ENCODE data around the gene MUC6. TPM values are rescaled to one million over a fixed set of nuclear protein-coding genes. Genes with fewer than 3 reads are reported as not detected.

MUC6 gene
- total and polyA plus RNA-seq, 9 of the 15 experiments (the other 6 are each of a cell fraction or from before 2014, with no cell fraction given), result not detected

GRCh38 chr11:1084561-1085439, 48.3 kb upstream of the MUC6 start:
- POLR2A ChIA-PET, result interaction anchor here (0.6 kb wide), 1 partner anchor 56 kb away, joined by 3 read pairs; no protein-coding TSS in a partner anchor
- DNase-seq (ENCODE audit: extremely low read depth in 1 of 4, low spot score in 3 of 4), result peak in 3 of 4 experiments; percentile 23 to 39 (median 35)
- Histone ChIP-seq H3K79me2 (ENCODE audit: control insufficient read depth, insufficient read depth, low read length) (no peaks in the 10 kb centered on the region), H3K27me3 (ENCODE audit: control insufficient read depth in 2 of 2, insufficient read depth in 2 of 2, low read length in 2 of 2) (peaks cover 8 to 43% of the 10 kb centered on the region in 2 experiments; a peak in 4 of 5 replicates), H3K9ac (ENCODE audit: insufficient read depth in 1 of 2, low read depth in 2 of 2, low read length in 2 of 2) (no peak overlapping the region), H3K9me3 (replicated peaks; ENCODE audit: control insufficient read depth, insufficient read depth, low read depth, low read length) (no peaks in the 10 kb centered on the region), H3K9me1 (ENCODE audit: control insufficient read depth, insufficient read depth, low read length) (no peaks in the 10 kb centered on the region), H3K4me3 (no peak overlapping the region), H3K4me2 (ENCODE audit: insufficient read depth, low read length) (no peak overlapping the region), H3K4me1 (replicated peaks in 1 of 2; ENCODE audit: control insufficient read depth in 2 of 2, insufficient read depth in 2 of 2, low read length in 2 of 2) (peaks cover 0 to 37% of the 10 kb centered on the region in 2 experiments; a peak in 2 of 5 replicates), H4K20me1 (replicated peaks; ENCODE audit: control insufficient read depth, insufficient read depth, low read length) (no peaks in the 10 kb centered on the region), H2AFZ (ENCODE audit: low read depth, low read length) (no peak overlapping the region), H3K27ac (ENCODE audit: extremely low read depth, low read depth, low read length) (no peak overlapping the region), H3K36me3 (ENCODE audit: control insufficient read depth, insufficient read depth, low read length) (no peaks in the 10 kb centered on the region)
- in situ Hi-C loops (cut with MboI) (no loop called here), intact Hi-C loops (cut with micrococcal nuclease) (no loop called here)
- CTCF ChIA-PET (ENCODE audit: low intra/inter-chr PET ratio), result no interaction called here
- no TSS peak for BruUV-seq (replicated peaks)
- ATAC-seq, result peak; percentile 59
- TF ChIP-seq NRF1 (conservative IDR thresholded peaks at IDR 0.05 in 1 of 2, IDR thresholded peaks at IDR 0.05 in 1 of 2) (peak in 1 of 2 experiments; percentile 10; a peak in 2 of 4 replicates), MAX (CRISPR knock-in tag; IDR thresholded peaks at IDR 0.05) (peak; percentile 63), E2F6 (IDR thresholded peaks at IDR 0.05; ENCODE audit: borderline replicate concordance in 1 of 2, extremely low read depth in 1 of 2, insufficient read depth in 1 of 2, insufficient read length in 1 of 2, low read depth in 1 of 2, low read length in 1 of 2, poor library complexity in 1 of 2, severe bottlenecking in 1 of 2) (peak in 1 of 2 experiments; percentile 50), HMGN3 (IDR thresholded peaks at IDR 0.05; ENCODE audit: borderline replicate concordance, extremely low read depth, insufficient read length, low read depth, low read length) (peak; percentile 32), POLR2G (IDR thresholded peaks at IDR 0.05; ENCODE audit: low read depth, low read length) (no peak), EGR1 (conservative IDR thresholded peaks at IDR 0.05) (peak; percentile 37; the same call in 1 of the 2 replicates)
- no peak for FAIRE-seq
- WGBS (ENCODE audit: insufficient coverage, low coverage, missing lambda C conversion rate), result 2% methylated on average over 45 of the region's 49 CpGs

Measured in K562 (cell line).